GM10248 (cell line): ENCODE results near the gene C1QTNF5.

ENCODE experiments used
- CTCF ChIA-PET: fragments of 300-600 bp; sonication (Branson Sonifier 250); formaldehyde crosslinking; extraction: SDS; loops from one replicate; lab custom pipeline; 2021; ENCODE audit warnings: antibody characterized with exemption; lab: Yijun Ruan, JAX
- POLR2A ChIA-PET: fragments of 350-650 bp; sonication (Branson Sonifier 250); formaldehyde crosslinking; extraction: SDS; loops from one replicate; lab custom pipeline; 2020; ENCODE audit warnings: antibody characterized with exemption; lab: Yijun Ruan, JAX
- DNase-seq: peaks from one replicate; pipeline ENCODE4 v3.0.0; 2012; ENCODE audit errors: extremely low spot score
- CTCF ChIP-seq: IDR thresholded peaks from 2 replicates; pipeline ENCODE4 v1.5.1; 2012; ENCODE audit warnings: mild to moderate bottlenecking, low read depth; ENCODE audit errors: extremely low read depth, missing control alignments, control extremely low read depth

Gene C1QTNF5

GRCh38 chr11:119316729-119317591 lies 23.7 kb downstream of the C1QTNF5 start, which contains the start of gene MCAM:
MCAM (minus strand) TSS chr11:119317130; CDS start chr11:119317101, 29 bp downstream.
- no peak for TF ChIP-seq CTCF
- CTCF ChIA-PET = interaction anchor here (1.2 to 2.2 kb wide), 4 partner anchors 9 to 171 kb away, joined by 3 to 7 read pairs (median 6); no protein-coding TSS in a partner anchor
- POLR2A ChIA-PET = interaction anchor here (1.4 kb wide), 1 partner anchor 9 kb away, joined by 4 read pairs; no protein-coding TSS in a partner anchor
- no peak for DNase-seq

DNA sequence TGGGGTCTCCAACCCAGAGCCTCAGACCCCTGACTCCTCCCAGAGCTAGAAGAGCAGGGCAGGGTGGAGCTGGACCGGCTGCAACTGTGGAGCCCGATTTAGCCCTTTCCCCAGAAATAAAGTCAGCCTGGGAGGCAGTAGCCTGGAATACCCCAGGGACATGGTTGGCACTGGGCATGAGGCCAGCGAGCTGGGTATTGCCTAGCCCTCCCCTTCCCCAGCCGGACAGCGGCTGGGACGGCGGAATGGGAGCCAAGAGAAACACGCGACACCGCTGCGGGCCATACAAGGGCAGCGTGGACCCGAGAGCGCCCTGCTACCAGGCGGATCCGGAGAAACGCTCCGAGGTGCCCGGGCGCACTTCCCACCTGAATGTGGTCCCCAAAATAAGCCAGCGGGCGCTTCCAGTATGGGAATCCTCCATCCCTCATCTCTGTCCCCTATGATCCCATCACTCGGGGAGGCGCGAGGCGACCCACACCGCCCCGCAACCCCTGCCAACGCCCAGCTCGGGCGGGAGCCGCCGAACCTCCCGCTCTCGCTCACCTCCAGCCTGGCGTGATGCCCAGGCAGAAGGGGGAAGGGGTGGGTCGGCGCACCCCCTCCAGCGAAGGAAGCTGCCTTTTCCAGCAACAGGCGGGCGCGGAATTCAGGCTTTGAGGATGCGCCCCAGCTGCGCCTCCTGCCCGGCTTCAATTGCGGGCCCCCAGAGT lies 24.5 kb downstream of the C1QTNF5 start:
- DNase-seq = no peak
- TF ChIP-seq CTCF = no peak
- CTCF ChIA-PET = interaction anchor here (0.9 to 3.9 kb wide), 7 partner anchors 6 to 170 kb away, joined by 3 to 41 read pairs (median 6); no protein-coding TSS in a partner anchor
- POLR2A ChIA-PET = no interaction called here

- TF ChIP-seq CTCF = no peak
- ChIA-PET POLR2A (no interaction called here), CTCF (interaction anchor here (0.9 to 3.9 kb wide), 7 partner anchors 7 to 170 kb away, joined by 3 to 41 read pairs (median 5); no protein-coding TSS in a partner anchor)
- DNase-seq = no peak
Measured at GRCh38 chr11:119315131-119316015, 25.3 kb downstream of the C1QTNF5 start.

DNA sequence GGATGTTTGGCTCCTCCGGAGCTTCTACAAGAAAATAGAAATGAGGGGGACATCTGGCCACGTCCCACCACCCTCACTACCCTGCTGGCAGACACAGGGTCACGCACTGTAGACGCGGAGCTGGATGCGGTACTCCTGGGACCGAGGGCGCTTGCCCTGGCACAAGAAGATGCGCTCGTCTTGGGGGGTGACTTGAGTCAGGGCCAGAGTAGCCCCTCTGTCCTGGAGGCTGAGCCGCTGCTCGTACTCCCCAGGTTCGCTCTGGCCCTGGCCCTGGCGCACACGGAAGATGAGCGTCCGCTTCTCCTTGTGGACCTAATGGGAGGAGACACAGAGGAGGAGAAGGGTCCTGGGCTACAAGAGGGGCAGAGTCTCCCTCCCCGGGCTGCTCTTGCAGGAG lies 26.0 kb downstream of the C1QTNF5 start:
- DNase-seq = no peak
- CTCF ChIA-PET = interaction anchor here (1.0 to 3.9 kb wide), 6 partner anchors 8 to 169 kb away, joined by 4 to 41 read pairs (median 6); no protein-coding TSS in a partner anchor
- POLR2A ChIA-PET = no interaction called here
- no peak for TF ChIP-seq CTCF

DNA sequence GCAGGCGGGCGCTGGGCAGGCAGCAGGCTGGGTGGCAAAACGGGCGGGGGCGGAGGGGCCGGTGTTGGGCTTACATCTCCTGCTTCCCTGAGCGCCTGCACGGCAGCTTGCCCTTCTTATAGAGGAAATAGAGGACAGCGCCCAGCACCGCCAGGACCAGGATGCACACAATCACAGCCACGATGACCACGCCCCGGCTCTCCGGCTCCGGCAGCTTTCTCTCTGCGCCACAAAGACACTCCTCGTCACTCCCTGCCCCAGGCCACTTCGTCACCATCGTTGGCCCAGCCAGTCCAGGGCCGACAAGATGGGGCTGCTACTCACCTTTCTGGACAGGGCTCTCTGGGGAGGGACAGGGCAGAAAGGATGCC lies 30.0 kb downstream of the C1QTNF5 start:
- CTCF ChIA-PET = interaction anchor here (0.7 to 9.7 kb wide), 5 partner anchors 12 to 105 kb away, joined by 3 to 85 read pairs (median 18); partner anchors contain the start of gene CBL
- POLR2A ChIA-PET = no interaction called here
- no peak for TF ChIP-seq CTCF

More for the DNA sequence above, 30.0 kb downstream of the C1QTNF5 start:
- no peak for DNase-seq
